ENCODE data around the gene PPP1R37. TPM values are rescaled to one million over a fixed set of nuclear protein-coding genes. Genes with fewer than 3 reads are reported as not detected.
A peak's percentile ranks its signal among the peaks of the same experiment; 100 is the strongest.

The PPP1R37 gene
- total and polyA plus RNA-seq, 2 of the 13 experiments (the other 11 are each of a cell fraction or from before 2014, with no cell fraction given), result 9.0 to 14.3 TPM

DNA sequence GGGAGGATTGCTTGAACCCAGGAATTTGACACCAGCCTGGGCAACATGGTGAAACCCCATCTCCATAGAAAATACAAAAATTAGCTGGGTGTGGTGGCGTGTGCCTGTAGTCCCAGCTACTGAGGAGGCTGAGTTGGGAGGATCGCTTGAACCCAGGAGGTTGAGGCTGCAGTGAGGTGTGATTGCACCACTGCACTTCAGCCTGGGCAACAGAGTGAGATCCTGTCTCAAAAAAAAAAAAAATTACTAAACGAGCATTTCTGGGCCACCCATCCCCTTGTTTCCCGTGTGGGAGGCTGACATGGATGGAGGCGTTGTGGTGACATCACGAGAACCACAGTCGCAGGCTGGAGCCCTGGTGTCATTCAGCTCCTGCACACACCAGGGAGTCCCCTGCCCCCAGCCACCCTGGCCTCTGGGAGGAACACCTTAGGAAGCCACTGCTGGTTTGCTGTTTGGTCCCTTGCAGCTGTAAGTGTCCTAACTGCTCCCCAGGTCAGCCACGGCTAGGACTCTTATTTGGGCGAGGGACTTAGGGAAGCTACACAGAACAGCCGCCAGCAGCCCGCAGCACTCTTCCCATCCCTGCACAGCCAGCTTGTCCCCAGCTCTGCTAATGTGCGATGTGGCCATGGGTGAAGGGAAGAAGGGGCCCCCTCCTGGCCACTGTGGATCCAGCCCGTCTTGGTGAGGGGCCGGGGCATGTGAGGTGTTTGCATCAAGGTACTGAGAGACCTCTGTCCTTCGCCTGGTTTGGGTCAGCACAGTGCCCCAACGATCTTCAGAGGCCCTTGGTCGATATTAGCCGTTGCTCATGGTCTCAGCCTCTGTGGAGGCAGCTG lies 55.1 kb downstream of the PPP1R37 start:
- 0 out of 5 replicates have a peak, but pooled peaks cover 1 to 2% of the 10 kb centered on the region in 2 experiments for H3K36me3 ChIP-seq (replicated peaks in 1 of 2; ENCODE audit: control insufficient read depth in 1 of 2, insufficient read depth in 2 of 2, low read length in 2 of 2)
- in situ Hi-C loops (cut with HindIII; ENCODE audit: extremely low pct_ligation_motif_present, low pct_unique_long_range_greater_than_20kb), result no loop called here
- no peaks in the 10 kb centered on the region for H3K79me2 ChIP-seq (ENCODE audit: insufficient read depth, low read length)
- POLR2A ChIA-PET, result no interaction called here
- no peak for FAIRE-seq
- CTCF ChIA-PET (ENCODE audit: low intra/inter-chr PET ratio, low total read pairs), result no interaction called here
- intact Hi-C loops (cut with micrococcal nuclease; ENCODE audit: unreplicated experiment), result no loop called here
- WGBS (ENCODE audit: low lambda C conversion rate), result 81% methylated on average over 16 of the region's 18 CpGs
- no peak overlapping the region for H3K9ac ChIP-seq (ENCODE audit: insufficient read depth, low read depth, low read length)
- H3K4me2 ChIP-seq (ENCODE audit: low read depth, low read length), result no peak overlapping the region
- peaks cover 17% of the 10 kb centered on the region for H3K4me1 ChIP-seq (ENCODE audit: insufficient read depth, low read length)
- ATAC-seq, result peak; percentile 28
- no peaks in the 10 kb centered on the region for H4K20me1 ChIP-seq (ENCODE audit: insufficient read depth, low read length)
- H3K4me3 ChIP-seq (replicated peaks in 1 of 3; ENCODE audit: insufficient read depth in 1 of 3, low read depth in 2 of 3, low read length in 3 of 3), result no peak overlapping the region
- DNase-seq (ENCODE audit: low spot score), result no peak
- no TSS peak for BruUV-seq (replicated peaks)
- no peak overlapping the region for H2AFZ ChIP-seq (ENCODE audit: low read length)
- no peaks in the 10 kb centered on the region for H3K9me3 ChIP-seq (ENCODE audit: low read length)
- H3K27me3 ChIP-seq (ENCODE audit: control insufficient read depth in 1 of 2, insufficient read depth in 2 of 2, low read length in 2 of 2), result no peaks in the 10 kb centered on the region
- TF ChIP-seq XRCC5 (optimal IDR thresholded peaks at IDR 0.05; ENCODE audit: low read length) (peak; percentile 57), ZNF44 (CRISPR knock-in tag; IDR thresholded peaks at IDR 0.05) (no peak), MBD4 (IDR thresholded peaks at IDR 0.05; ENCODE audit: borderline replicate concordance, low read length) (no peak), RBM22 (optimal IDR thresholded peaks at IDR 0.05; ENCODE audit: low read length) (peak; percentile 62), ZZZ3 (CRISPR knock-in tag; IDR thresholded peaks at IDR 0.05; ENCODE audit: borderline replicate concordance) (no peak), AGO2 (optimal IDR thresholded peaks at IDR 0.05; ENCODE audit: low read depth, low read length) (peak; percentile 57), ZNF296 (CRISPR knock-in tag; conservative IDR thresholded peaks at IDR 0.05) (no peak), STAG1 (CRISPR knock-in tag; IDR thresholded peaks at IDR 0.05) (peak; percentile 30)
- TF ChIP-seq, protein P1, sequence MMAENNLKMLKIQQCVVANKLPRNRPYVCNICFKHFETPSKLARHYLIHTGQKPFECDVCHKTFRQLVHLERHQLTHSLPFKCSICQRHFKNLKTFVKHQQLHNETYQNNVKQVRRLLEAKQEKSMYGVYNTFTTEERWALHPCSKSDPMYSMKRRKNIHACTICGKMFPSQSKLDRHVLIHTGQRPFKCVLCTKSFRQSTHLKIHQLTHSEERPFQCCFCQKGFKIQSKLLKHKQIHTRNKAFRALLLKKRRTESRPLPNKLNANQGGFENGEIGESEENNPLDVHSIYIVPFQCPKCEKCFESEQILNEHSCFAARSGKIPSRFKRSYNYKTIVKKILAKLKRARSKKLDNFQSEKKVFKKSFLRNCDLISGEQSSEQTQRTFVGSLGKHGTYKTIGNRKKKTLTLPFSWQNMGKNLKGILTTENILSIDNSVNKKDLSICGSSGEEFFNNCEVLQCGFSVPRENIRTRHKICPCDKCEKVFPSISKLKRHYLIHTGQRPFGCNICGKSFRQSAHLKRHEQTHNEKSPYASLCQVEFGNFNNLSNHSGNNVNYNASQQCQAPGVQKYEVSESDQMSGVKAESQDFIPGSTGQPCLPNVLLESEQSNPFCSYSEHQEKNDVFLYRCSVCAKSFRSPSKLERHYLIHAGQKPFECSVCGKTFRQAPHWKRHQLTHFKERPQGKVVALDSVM (CRISPR knock-in tag; IDR thresholded peaks at IDR 0.05), result peak; percentile 42; the same call in 1 of the 2 replicates
- TF ChIP-seq, protein P2, sequence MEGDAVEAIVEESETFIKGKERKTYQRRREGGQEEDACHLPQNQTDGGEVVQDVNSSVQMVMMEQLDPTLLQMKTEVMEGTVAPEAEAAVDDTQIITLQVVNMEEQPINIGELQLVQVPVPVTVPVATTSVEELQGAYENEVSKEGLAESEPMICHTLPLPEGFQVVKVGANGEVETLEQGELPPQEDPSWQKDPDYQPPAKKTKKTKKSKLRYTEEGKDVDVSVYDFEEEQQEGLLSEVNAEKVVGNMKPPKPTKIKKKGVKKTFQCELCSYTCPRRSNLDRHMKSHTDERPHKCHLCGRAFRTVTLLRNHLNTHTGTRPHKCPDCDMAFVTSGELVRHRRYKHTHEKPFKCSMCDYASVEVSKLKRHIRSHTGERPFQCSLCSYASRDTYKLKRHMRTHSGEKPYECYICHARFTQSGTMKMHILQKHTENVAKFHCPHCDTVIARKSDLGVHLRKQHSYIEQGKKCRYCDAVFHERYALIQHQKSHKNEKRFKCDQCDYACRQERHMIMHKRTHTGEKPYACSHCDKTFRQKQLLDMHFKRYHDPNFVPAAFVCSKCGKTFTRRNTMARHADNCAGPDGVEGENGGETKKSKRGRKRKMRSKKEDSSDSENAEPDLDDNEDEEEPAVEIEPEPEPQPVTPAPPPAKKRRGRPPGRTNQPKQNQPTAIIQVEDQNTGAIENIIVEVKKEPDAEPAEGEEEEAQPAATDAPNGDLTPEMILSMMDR (CRISPR knock-in tag; IDR thresholded peaks at IDR 0.05), result peak; percentile 50
- no peak overlapping the region for H3K27ac ChIP-seq (ENCODE audit: extremely low read length, insufficient read depth, low read length)

Measured in HepG2 (cell line).